Endothelial cell of umbilical vein (primary cell): ENCODE measurements around the gene COCH. TPM values are rescaled to one million over a fixed set of nuclear protein-coding genes. Genes with fewer than 3 reads are reported as not detected.

Experiments
- BruUV-seq: library from RNA; stranded (reverse); fragments of 400-500 nt; replicated peaks from 2 replicates; lab custom pipeline; 2021; lab: Mats Ljungman, UMichigan
- CTCF ChIA-PET: fragments of 300-600, 350-600 bp; sonication (Branson Sonifier 250); formaldehyde crosslinking; loops from one replicate; lab custom pipeline; 2021; ENCODE audit warnings: antibody characterized with exemption, inconsistent platforms; lab: Charles Lee
- POLR2A ChIA-PET: fragments of 300-600, 350-600 bp; sonication (Branson Sonifier 250); formaldehyde crosslinking; loops from one replicate; lab custom pipeline; 2021; ENCODE audit warnings: antibody characterized with exemption, inconsistent platforms; lab: Charles Lee
- DNase-seq: peaks from one replicate; pipeline ENCODE4 v3.0.0-alpha.2; 2011; ENCODE audit warnings: low read depth, low spot score
- FAIRE-seq: peaks from 2 replicates; lab custom pipeline; 2011; peaks lifted over from hg19 to GRCh38; lab: Jason Lieb, UNC
- H2AFZ ChIP-seq: 2 replicates; pipeline ENCODE4 v1.6.0; 2012; ENCODE audit warnings: low read depth, low read length, control low read depth, inconsistent platforms
- H3K27ac ChIP-seq: 2 replicates; pipeline ENCODE4 v1.5.1; 2011; ENCODE audit warnings: low read depth, mild to moderate bottlenecking, control low read depth, low read length, moderate library complexity; ENCODE audit not compliant: insufficient read depth
- H3K27me3 ChIP-seq, 2 experiments: 2 replicates each; pipeline versions ENCODE4 v1.6.0 to v1.6.1; 2011; ENCODE audit warnings: low read length in 2 of 2, mixed read lengths in 1 of 2; ENCODE audit not compliant: control insufficient read depth in 2 of 2, insufficient read depth in 2 of 2
- H3K36me3 ChIP-seq, 2 experiments: 2 replicates in 1 of 2; 3 replicates in 1 of 2; pipeline ENCODE4 v1.5.1; 2011; ENCODE audit warnings: low read length in 2 of 2, mild to moderate bottlenecking in 1 of 2, moderate library complexity in 1 of 2; ENCODE audit not compliant: control insufficient read depth in 2 of 2, insufficient read depth in 2 of 2; ENCODE audit errors: extremely low read depth in 1 of 2
- H3K4me1 ChIP-seq: 3 replicates; pipeline ENCODE4 v1.5.1; 2011; ENCODE audit warnings: mild to moderate bottlenecking, low read length; ENCODE audit not compliant: control insufficient read depth, insufficient read depth; ENCODE audit errors: extremely low read depth
- H3K4me2 ChIP-seq: 2 replicates; pipeline ENCODE4 v1.6.1; 2011; ENCODE audit warnings: low read length, control low read depth, mixed read lengths; ENCODE audit not compliant: insufficient read depth
- H3K4me3 ChIP-seq, 3 experiments: fragments of 200-600 bp in 1 of 3; sonication (generic), shearing (Covaris generic) in 1 of 3; replicated peaks in 1 of 3; 2 replicates each; pipeline ENCODE4 v1.5.1; 2011 to 2016; ENCODE audit warnings: control low read depth in 3 of 3, low read length in 3 of 3, mild to moderate bottlenecking in 2 of 3, inconsistent platforms in 1 of 3, low read depth in 1 of 3, moderate library complexity in 1 of 3; ENCODE audit not compliant: insufficient read depth in 1 of 3
- H3K79me2 ChIP-seq: 2 replicates; pipeline ENCODE4 v1.6.0; 2012; ENCODE audit warnings: low read length, inconsistent platforms; ENCODE audit not compliant: control insufficient read depth, insufficient read depth
- H3K9ac ChIP-seq: replicated peaks from 2 replicates; pipeline ENCODE3; 2011; ENCODE audit warnings: low read length, control low read depth; ENCODE audit not compliant: insufficient read depth; ENCODE audit errors: extremely low read depth
- H3K9me1 ChIP-seq: replicated peaks from 3 replicates; pipeline ENCODE4 v1.6.0; 2011; ENCODE audit warnings: mild to moderate bottlenecking, low read length; ENCODE audit not compliant: control insufficient read depth, insufficient read depth; ENCODE audit errors: extremely low read depth
- H3K9me3 ChIP-seq: replicated peaks from 2 replicates; pipeline ENCODE4 v1.5.1; 2012; ENCODE audit warnings: low read length, inconsistent platforms; ENCODE audit not compliant: control insufficient read depth, insufficient read depth
- H4K20me1 ChIP-seq: replicated peaks from 2 replicates; pipeline ENCODE3; 2011; ENCODE audit warnings: mild to moderate bottlenecking, low read length; ENCODE audit not compliant: control insufficient read depth, insufficient read depth; ENCODE audit errors: extremely low read depth
- CTCF ChIP-seq, 2 donors: IDR thresholded peaks; 1 replicate in 1 of 2; 2 replicates in 1 of 2; pipeline ENCODE4 v1.5.1; 2011; ENCODE audit warnings: low read length in 2 of 2, mild to moderate bottlenecking in 2 of 2, moderate library complexity in 2 of 2, control low read depth in 1 of 2, inconsistent platforms in 1 of 2, low read depth in 1 of 2; ENCODE audit not compliant: insufficient read depth in 1 of 2; ENCODE audit errors: extremely low read depth in 1 of 2
- EZH2 ChIP-seq: IDR thresholded peaks from 2 replicates; pipeline ENCODE4 v1.6.1; 2012; ENCODE audit warnings: borderline replicate concordance, low read depth, mild to moderate bottlenecking, moderate library complexity, low read length, inconsistent platforms; ENCODE audit not compliant: severe bottlenecking
- FOS ChIP-seq: IDR thresholded peaks from 2 replicates; pipeline ENCODE4 v1.6.1; 2011; ENCODE audit warnings: mild to moderate bottlenecking, low read length, moderate library complexity, borderline replicate concordance; ENCODE audit not compliant: insufficient read depth
- GATA2 ChIP-seq: IDR thresholded peaks from 2 replicates; pipeline ENCODE4 v1.7.0; 2011; ENCODE audit warnings: low read depth, mild to moderate bottlenecking, moderate library complexity, mixed read lengths, low read length; ENCODE audit not compliant: insufficient read length, insufficient read depth
- JUN ChIP-seq: IDR thresholded peaks from 2 replicates; pipeline ENCODE4 v1.6.1; 2011; ENCODE audit warnings: borderline replicate concordance, low read depth; ENCODE audit not compliant: insufficient read length, insufficient read depth
- MAX ChIP-seq: IDR thresholded peaks from 2 replicates; pipeline ENCODE4 v1.6.1; 2011; ENCODE audit not compliant: insufficient read depth, insufficient read length
- MYC ChIP-seq: IDR thresholded peaks from one replicate; pipeline ENCODE4 v1.6.1; 2011; ENCODE audit warnings: mild to moderate bottlenecking, low read depth, low read length
- POLR2A ChIP-seq: IDR thresholded peaks from 2 replicates; pipeline ENCODE4 v1.6.1; 2012; ENCODE audit warnings: low read depth, mild to moderate bottlenecking, control low read depth, low read length
- POLR2AphosphoS5 ChIP-seq: IDR thresholded peaks from 2 replicates; pipeline ENCODE4 v1.6.1; 2012; ENCODE audit warnings: low read depth, mild to moderate bottlenecking, control low read depth, low read length, moderate library complexity; ENCODE audit not compliant: insufficient read depth
- dilution Hi-C: fragments of 300-500 bp; cut with MboI; formaldehyde crosslinking; loops from one replicate; pipeline ENCODE4 v1.15.0; 2019; ENCODE audit warnings: low sequenced_read_pairs; ENCODE audit not compliant: extremely low pct_ligation_motif_present
- intact Hi-C: fragments of 100-400 bp; cut with micrococcal nuclease; formaldehyde crosslinking; loops from one replicate; pipeline ENCODE4 v1.10.0; 2022
- polyA plus RNA-seq, 4 experiments: library from polyadenylated mRNA; depleted of rRNA in 3 of 4; stranded (reverse) in 3 of 4; unstranded in 1 of 4; fragments of >200 nt; gene quantifications; 2 replicates each; pipeline versions ENCODE4 v1.2.1 to v1.2.3, GENCODE V29; 2011 to 2012; ENCODE audit warnings: missing spikeins in 1 of 4
- total RNA-seq: library from RNA; stranded (reverse); gene quantifications from 2 replicates; pipeline ENCODE4 v1.2.3, GENCODE V29; 2021

Gene COCH
- total and polyA plus RNA-seq, 2 donors (not counting 3 experiments of a cell fraction or from before 2014, with no cell fraction given), result 0.87 to 1.9 TPM

GRCh38 chr14:30907659-30908057 lies 33.3 kb downstream of the COCH start:
- Histone ChIP-seq H3K27ac (no peak overlapping the region), H3K9me1 (no peaks in the 10 kb centered on the region), H4K20me1 (no peaks in the 10 kb centered on the region), H3K4me2 (no peak overlapping the region), H3K79me2 (no peaks in the 10 kb centered on the region), H3K4me1 (no peaks in the 10 kb centered on the region), H2AFZ (no peak overlapping the region), H3K9me3 (no peaks in the 10 kb centered on the region), H3K27me3 (no peaks in the 10 kb centered on the region), H3K9ac (no peak overlapping the region), H3K36me3 (peaks cover 2 to 16% of the 10 kb centered on the region in 2 experiments), H3K4me3 (no peak overlapping the region)
- BruUV-seq, result no TSS peak
- ChIA-PET CTCF (interaction anchor here (0.9 to 1.4 kb wide), 2 partner anchors 355 to 532 kb away, joined by 3 read pairs; no protein-coding TSS in a partner anchor), POLR2A (no interaction called here)
- dilution Hi-C loops (no loop called here), intact Hi-C loops (no loop called here)
- TF ChIP-seq JUN (no peak), EZH2 (no peak), MYC (no peak), MAX (no peak)
- FAIRE-seq (no peak), DNase-seq (no peak)

- no peak for FAIRE-seq
- H3K9me3 ChIP-seq, result no peaks in the 10 kb centered on the region
- CTCF ChIA-PET, result no interaction called here
- H3K4me1 ChIP-seq, result no peaks in the 10 kb centered on the region
- peaks cover 2 to 16% of the 10 kb centered on the region in 2 experiments for H3K36me3 ChIP-seq
- H2AFZ ChIP-seq, result no peak overlapping the region
- H3K27ac ChIP-seq, result no peak overlapping the region
- H3K27me3 ChIP-seq, result no peaks in the 10 kb centered on the region
- POLR2A ChIA-PET, result no interaction called here
- no peaks in the 10 kb centered on the region for H4K20me1 ChIP-seq
- no peak overlapping the region for H3K9ac ChIP-seq
- dilution Hi-C loops (no loop called here), intact Hi-C loops (no loop called here)
- TF ChIP-seq MAX (no peak), JUN (no peak), POLR2A (no peak), FOS (no peak), GATA2 (no peak), CTCF (IDR thresholded peaks at IDR 0.05; ENCODE audit: extremely low read depth in 1 of 2, insufficient read depth in 1 of 2, low read depth in 1 of 2, low read length in 2 of 2) (no peak), MYC (no peak), POLR2AphosphoS5 (no peak), EZH2 (no peak)
- DNase-seq, result no peak
- no peaks in the 10 kb centered on the region for H3K9me1 ChIP-seq
- H3K4me3 ChIP-seq, result no peak overlapping the region
- no peak overlapping the region for H3K4me2 ChIP-seq
- H3K79me2 ChIP-seq, result no peaks in the 10 kb centered on the region
- BruUV-seq, result no TSS peak
Measured at GRCh38 chr14:30908826-30909225, 34.5 kb downstream of the COCH start.
